H1 (cell line): ENCODE measurements around the gene PMM2. TPM values are rescaled to one million over a fixed set of nuclear protein-coding genes. Genes with fewer than 3 reads are reported as not detected.

Experiments used
- CTBP2 ChIP-seq: IDR thresholded peaks from 2 replicates; pipeline ENCODE4 v1.7.0; 2011; ENCODE audit warnings: borderline replicate concordance, mild to moderate bottlenecking, moderate library complexity, mixed read lengths, low read length; ENCODE audit not compliant: insufficient read depth, insufficient read length
- EP300 ChIP-seq, 2 experiments: IDR thresholded peaks; 1 replicate in 1 of 2; 2 replicates in 1 of 2; pipeline ENCODE4 v1.6.1; 2011 to 2012; ENCODE audit warnings: low read depth in 2 of 2, low read length in 2 of 2, mild to moderate bottlenecking in 2 of 2, borderline replicate concordance in 1 of 2, inconsistent platforms in 1 of 2, moderate library complexity in 1 of 2
- HDAC2 ChIP-seq, 2 experiments: fragments of 300-600 bp in 1 of 2; sonication (generic) in 1 of 2; IDR thresholded peaks; 2 replicates each; pipeline ENCODE4 v1.6.1; 2011 to 2012; ENCODE audit warnings: low read depth in 2 of 2, low read length in 2 of 2, mild to moderate bottlenecking in 2 of 2, moderate library complexity in 2 of 2, borderline replicate concordance in 1 of 2, inconsistent platforms in 1 of 2
- polyA plus RNA-seq, 7 experiments: library from polyadenylated mRNA; depleted of rRNA in 3 of 7; stranded (reverse) in 5 of 7; unstranded in 2 of 7; fragments of >200 nt in 5 of 7; fragments of 200-250 nt in 2 of 7; gene quantifications; 1 replicate in 5 of 7; 2 replicates in 1 of 7; 4 replicates in 1 of 7; pipeline versions ENCODE4 v1.2.1 to v1.2.3, GENCODE V29; 2011 to 2013; ENCODE audit warnings: missing spikeins in 2 of 7, mixed read lengths in 2 of 7
- total RNA-seq: library from RNA; stranded (reverse); fragmentation: NEBNext Ultra II Directional; extraction: Animal tissue kit (Norgen Biotek cat#: 25700); gene quantifications from 2 replicates; pipeline ENCODE4 v1.2.1, GENCODE V29; 2021

Gene PMM2
- total and polyA plus RNA-seq, 2 of the 8 experiments (the other 6 are each of a cell fraction or from before 2014, with no cell fraction given): 26.2 to 49.4 TPM

DNA sequence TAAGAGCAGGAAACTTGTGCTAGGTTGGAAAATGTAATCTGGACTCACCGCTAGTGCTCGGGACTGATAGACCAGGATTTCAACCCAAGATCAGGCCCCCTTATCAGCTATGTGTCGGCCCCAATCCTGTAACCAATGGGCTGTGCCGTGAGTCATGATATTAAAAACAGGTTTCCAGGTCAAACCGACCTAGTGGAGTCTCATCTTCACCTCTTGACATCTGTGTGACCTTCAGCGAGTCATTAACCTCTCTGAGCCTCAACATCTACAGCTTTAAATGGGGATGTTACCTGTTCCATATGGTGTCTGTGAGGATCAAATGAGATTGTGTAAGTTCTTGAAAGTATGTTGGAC lies 512 bp downstream of the PMM2 start (continued):
- TF ChIP-seq HDAC2 (IDR thresholded peaks at IDR 0.05; ENCODE audit: borderline replicate concordance in 1 of 2, low read depth in 2 of 2, low read length in 2 of 2) (no peak), CTBP2 (no peak), EP300 (IDR thresholded peaks at IDR 0.05; ENCODE audit: borderline replicate concordance in 1 of 2, low read depth in 2 of 2, low read length in 2 of 2) (no peak)
